GM12878 (cell line): Measurements from ENCODE around the gene FUT7.

Experiments
- ASH2L ChIP-seq: fragments of 300-600, 200-600 bp; sonication (generic); IDR thresholded peaks from 2 replicates; pipeline ENCODE4 v1.6.1; 2017; ENCODE audit warnings: low read depth, mild to moderate bottlenecking, borderline replicate concordance
- CBFB ChIP-seq: IDR thresholded peaks from 2 replicates; pipeline ENCODE4 v1.6.1; 2016; ENCODE audit warnings: antibody characterized with exemption, low read depth
- CREB1 ChIP-seq: IDR thresholded peaks from 2 replicates; pipeline ENCODE4 v1.6.1; 2012; ENCODE audit warnings: low read depth, mild to moderate bottlenecking, inconsistent platforms
- EP300 ChIP-seq, 2 experiments: fragments of 150-350 bp in 1 of 2; IDR thresholded peaks; 2 replicates each; pipeline ENCODE4 v1.6.1; 2011 to 2012; ENCODE audit warnings: low read depth in 2 of 2, low read length in 2 of 2, borderline replicate concordance in 1 of 2, improper control_type of control experiment in 1 of 2, inconsistent platforms in 1 of 2; ENCODE audit not compliant: control insufficient read depth in 1 of 2
- LARP7 ChIP-seq: fragments of 450-650 bp; IDR thresholded peaks from 2 replicates; pipeline ENCODE4 v1.6.1; 2017; ENCODE audit warnings: mild to moderate bottlenecking
- SMAD1 ChIP-seq: fragments of 450-650 bp; IDR thresholded peaks from 2 replicates; pipeline ENCODE4 v1.6.1; 2018; ENCODE audit warnings: mild to moderate bottlenecking, low read depth; ENCODE audit not compliant: partially characterized antibody
- TF ChIP-seq, protein P1 (sequence below), 3 experiments: IDR thresholded peaks in 2 of 3; conservative IDR thresholded peaks in 1 of 3; 2 replicates each; pipeline ENCODE4 v1.5.1; 2011; ENCODE audit warnings: low read depth in 3 of 3, low read length in 3 of 3, mild to moderate bottlenecking in 3 of 3, control low read depth in 2 of 3, moderate library complexity in 2 of 3, inconsistent platforms in 1 of 3, mixed read lengths in 1 of 3; ENCODE audit not compliant: control insufficient read depth in 2 of 3, insufficient read depth in 1 of 3; ENCODE audit errors: extremely low read depth in 1 of 3

DNA sequence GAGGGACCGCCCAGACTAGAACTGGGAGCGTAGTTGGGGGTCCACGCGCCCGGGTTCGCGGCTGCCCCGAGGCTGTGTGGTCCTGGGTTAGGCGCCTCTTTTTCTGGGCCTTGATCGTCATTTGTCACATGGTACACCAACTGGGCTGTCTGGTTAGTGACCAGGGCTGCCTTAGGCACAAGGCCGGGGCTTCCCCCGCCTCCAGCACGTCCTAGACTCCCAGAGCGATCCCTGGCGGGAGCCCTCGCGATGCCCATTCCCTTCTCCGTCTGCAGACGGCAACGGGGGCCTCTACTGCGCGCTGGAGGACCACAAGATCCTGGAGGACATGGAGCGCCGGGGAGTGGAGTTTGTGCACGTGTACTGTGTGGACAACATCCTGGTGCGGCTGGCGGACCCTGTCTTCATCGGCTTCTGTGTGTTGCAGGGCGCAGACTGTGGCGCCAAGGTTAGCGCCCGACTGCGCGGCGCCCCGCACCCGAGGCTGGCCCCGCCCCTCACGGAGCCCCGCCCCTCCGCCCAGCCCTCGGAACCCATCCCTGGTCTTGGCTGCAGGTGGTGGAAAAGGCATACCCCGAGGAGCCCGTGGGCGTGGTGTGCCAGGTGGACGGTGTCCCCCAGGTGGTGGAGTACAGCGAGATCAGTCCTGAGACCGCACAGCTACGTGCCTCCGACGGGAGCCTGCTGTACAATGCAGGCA lies 47.0 kb upstream of the FUT7 start:
- no peak for TF ChIP-seq CREB1
- no peak for TF ChIP-seq ASH2L
- no peak for TF ChIP-seq CBFB
- TF ChIP-seq SMAD1 = no peak
- TF ChIP-seq LARP7 = no peak
- TF ChIP-seq EP300 (IDR thresholded peaks at IDR 0.05; ENCODE audit: borderline replicate concordance in 1 of 2, control insufficient read depth in 1 of 2, low read depth in 2 of 2, low read length in 2 of 2) = no peak
- TF ChIP-seq, protein P1, sequence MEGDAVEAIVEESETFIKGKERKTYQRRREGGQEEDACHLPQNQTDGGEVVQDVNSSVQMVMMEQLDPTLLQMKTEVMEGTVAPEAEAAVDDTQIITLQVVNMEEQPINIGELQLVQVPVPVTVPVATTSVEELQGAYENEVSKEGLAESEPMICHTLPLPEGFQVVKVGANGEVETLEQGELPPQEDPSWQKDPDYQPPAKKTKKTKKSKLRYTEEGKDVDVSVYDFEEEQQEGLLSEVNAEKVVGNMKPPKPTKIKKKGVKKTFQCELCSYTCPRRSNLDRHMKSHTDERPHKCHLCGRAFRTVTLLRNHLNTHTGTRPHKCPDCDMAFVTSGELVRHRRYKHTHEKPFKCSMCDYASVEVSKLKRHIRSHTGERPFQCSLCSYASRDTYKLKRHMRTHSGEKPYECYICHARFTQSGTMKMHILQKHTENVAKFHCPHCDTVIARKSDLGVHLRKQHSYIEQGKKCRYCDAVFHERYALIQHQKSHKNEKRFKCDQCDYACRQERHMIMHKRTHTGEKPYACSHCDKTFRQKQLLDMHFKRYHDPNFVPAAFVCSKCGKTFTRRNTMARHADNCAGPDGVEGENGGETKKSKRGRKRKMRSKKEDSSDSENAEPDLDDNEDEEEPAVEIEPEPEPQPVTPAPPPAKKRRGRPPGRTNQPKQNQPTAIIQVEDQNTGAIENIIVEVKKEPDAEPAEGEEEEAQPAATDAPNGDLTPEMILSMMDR (IDR thresholded peaks at IDR 0.05 in 2 of 3, conservative IDR thresholded peaks at IDR 0.05 in 1 of 3; ENCODE audit: control insufficient read depth in 2 of 3, extremely low read depth in 1 of 3, insufficient read depth in 1 of 3, low read depth in 3 of 3, low read length in 3 of 3) = no peak
